DMS 273 (cell line): Measurements from ENCODE around the gene STPG1.

Experiments used
- DNase-seq: peaks from one replicate; lab custom pipeline; 2025; ENCODE audit not compliant: unreplicated experiment; lab: John Stamatoyannopoulos, UW

The STPG1 gene

DNA sequence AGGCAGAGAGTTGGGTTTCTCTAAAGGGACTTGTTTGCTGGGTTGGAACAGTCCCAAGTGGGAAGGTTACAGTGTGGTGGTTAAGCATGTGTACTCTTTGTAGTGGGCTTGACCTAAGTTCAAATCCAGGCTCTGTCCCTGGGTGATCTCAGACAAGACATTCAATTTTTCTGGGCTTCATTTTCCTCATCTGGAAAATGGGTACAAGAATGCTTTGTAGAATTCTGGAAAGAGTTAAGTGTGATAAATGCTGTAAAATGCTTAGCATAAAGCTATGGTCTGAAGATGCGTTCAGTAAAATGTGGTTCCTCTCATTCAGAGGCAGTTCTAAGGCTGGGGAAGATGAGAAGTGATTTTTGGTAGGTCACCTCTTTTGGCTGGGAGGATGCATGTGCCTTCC lies 93.6 kb downstream of the STPG1 start:
- no peak for DNase-seq

DNA sequence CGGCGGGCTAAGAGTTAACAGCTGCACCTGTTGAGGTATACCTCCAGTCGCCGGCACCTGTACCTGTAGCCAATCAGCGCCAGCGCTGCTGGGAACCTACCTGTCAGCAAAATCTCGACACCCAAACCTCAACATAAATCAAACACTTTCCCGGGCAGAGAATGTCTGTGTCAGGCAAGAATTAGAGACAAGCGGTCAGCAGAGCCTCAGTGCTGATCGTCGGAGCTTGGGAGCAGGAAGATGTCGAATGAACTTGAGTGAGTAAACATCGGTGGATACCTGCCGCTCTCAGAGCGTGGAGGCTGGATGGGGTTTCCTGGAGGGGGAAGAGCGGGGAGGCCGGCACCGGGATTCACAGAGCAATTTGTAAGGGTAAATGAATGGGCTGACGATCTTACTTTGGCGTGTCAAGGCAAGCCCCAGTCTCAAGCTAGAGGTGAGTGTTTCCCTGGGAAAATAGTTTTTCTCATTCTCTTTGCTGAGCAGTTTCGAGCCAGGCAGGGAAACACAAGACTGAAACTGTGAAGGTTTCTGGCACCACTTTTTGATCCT lies 94.2 kb downstream of the STPG1 start, which contains the start of gene GRHL3:
GRHL3 (plus strand) TSS at position 46 of the 552 bp plus-strand sequence; CDS start at position 241, 195 bp downstream.
- DNase-seq, result peak; percentile 47

DNA sequence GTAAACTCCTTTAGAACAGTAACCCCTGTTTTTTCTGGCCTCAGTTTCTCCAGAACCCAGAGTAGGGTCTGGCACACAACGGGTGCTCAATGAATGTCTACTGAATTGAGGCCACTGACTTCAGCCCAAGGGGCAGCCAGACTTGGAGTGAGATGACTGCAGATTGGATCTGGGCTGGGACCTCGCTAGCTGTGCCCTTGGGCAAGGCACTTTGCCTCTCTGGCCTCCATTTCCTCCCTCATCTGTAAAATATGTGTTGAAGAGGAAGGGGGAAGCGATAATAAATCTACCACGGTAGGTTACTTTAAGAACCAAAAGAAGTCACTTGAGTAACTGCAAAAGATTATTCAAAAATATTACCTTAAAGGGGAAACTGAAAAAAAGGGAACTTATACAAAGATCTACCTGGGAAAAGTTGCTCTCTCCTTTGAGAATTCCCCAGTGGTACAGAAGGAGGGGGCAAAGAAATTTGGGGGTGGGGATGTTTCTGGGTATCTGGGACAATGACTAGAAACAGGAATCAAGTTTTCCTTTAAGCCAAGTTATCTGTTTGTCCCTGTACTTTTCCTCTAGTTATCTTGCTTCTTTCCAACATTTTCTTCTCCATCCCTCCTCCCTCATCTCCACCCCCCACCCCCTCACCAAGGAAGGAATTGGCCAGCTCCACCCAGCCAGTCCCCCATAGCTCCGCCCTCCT lies 94.8 kb downstream of the STPG1 start:
- no peak for DNase-seq

- DNase-seq, result peak; percentile 32
Observed at GRCh38 chr1:24317956-24318614, 95.5 kb downstream of the STPG1 start.

DNA sequence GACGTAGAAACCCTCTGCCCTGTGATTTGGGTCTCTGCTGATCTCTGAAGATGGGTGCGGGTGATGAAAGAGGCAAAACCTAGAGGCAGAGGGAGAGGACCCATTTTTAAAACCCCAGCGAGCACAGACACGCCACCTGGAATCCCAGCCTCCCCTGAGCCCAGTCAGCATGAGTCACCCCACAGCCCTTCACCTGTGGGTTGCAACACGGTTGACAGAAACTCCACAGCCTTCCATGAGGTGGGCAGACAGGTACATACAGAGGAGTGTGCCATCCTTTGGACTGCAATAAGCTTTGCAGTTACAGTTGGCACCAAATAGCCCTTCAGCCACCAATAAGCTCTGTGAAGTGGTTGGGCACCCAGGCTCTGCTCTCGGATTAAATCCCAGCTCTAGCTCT lies 96.5 kb downstream of the STPG1 start:
- DNase-seq, result no peak

- peak; percentile 41 for DNase-seq
Observed at GRCh38 chr1:24316645-24317044, 96.9 kb downstream of the STPG1 start.

GRCh38 chr1:24315391-24315790 lies 98.2 kb downstream of the STPG1 start:
- DNase-seq, result no peak

- DNase-seq, result no peak
Observed at GRCh38 chr1:24311741-24312140, 101.8 kb downstream of the STPG1 start.

DNA sequence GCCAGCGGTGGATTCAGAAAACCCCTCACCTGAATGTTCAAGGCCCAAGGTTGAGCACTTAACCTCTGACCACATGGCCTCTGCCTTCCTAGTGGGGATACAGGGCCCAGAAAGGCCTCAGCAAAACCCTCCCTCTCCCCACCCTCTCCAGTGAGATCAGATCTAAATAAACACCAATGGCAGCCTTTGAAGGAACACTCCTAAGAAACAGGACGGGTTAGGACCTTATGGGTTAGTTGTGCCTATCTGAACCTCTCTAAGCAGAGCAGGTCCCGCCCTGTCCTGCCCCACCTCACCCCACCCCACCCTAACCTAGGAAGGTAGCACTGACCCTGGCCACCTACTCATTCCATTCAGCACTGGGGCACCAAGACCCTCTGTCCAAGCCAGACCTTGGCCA lies 102.3 kb downstream of the STPG1 start:
- DNase-seq, result no peak

GRCh38 chr1:24309762-24310485 lies 103.7 kb downstream of the STPG1 start:
- DNase-seq, result no peak

DNA sequence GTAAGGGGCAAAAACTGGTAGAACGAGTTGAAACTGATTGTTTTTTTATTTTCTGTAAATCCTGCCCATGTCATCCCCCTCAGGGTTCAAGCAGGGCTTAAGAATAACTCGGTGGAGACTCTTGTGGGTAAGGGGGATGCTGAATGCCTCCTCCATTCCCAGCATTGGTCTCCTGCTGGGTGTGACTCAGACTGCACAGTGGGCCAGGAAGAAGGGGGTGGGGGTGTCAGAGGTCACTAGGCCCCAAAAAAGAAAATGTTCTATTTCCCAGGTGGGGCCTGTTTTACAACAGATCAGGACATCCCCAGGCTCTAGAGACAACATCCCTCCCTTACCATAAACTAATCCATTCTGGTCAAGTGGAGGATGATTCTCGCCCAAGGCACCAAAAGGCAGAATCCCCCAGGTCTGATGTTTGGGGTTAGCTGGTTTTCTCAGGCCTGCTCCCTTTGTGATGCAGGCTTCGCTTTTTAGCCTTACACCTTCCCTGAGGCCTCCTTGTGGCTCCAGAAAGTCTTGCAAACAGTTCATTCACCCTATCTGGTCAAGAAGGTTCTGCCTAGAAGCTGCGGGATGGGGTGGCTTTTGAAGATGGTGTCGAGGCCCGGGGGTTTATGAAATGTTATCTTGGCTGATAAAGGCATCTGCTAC lies 105.1 kb downstream of the STPG1 start:
- DNase-seq, result peak; percentile 27
